ENCODE results near the gene ALKAL2.

The ALKAL2 gene

GRCh38 chr2:322326-322725 is 34.4 kb upstream of the ALKAL2 start:
- TF ChIP-seq TCF12 (IDR thresholded peaks at IDR 0.05; ENCODE audit: low read depth) (no peak), USF1 (IDR thresholded peaks at IDR 0.05) (no peak), CEBPB (IDR thresholded peaks at IDR 0.05) (no peak)

GRCh38 chr2:320561-320960 is 32.7 kb upstream of the ALKAL2 start:
- TF ChIP-seq EGR1 (IDR thresholded peaks at IDR 0.05) (no peak), TCF12 (IDR thresholded peaks at IDR 0.05; ENCODE audit: low read depth) (no peak), REST (IDR thresholded peaks at IDR 0.05; ENCODE audit: low read depth) (no peak), TEAD4 (IDR thresholded peaks at IDR 0.05) (no peak), EP300 (IDR thresholded peaks at IDR 0.05; ENCODE audit: borderline replicate concordance) (no peak), FOXM1 (IDR thresholded peaks at IDR 0.05; ENCODE audit: borderline replicate concordance, low read depth) (no peak), USF1 (IDR thresholded peaks at IDR 0.05) (no peak), CREB1 (IDR thresholded peaks at IDR 0.05; ENCODE audit: low read depth) (no peak), RAD21 (IDR thresholded peaks at IDR 0.05; ENCODE audit: low read depth) (no peak), NFIC (IDR thresholded peaks at IDR 0.05) (no peak)

- TF ChIP-seq TAF1 (IDR thresholded peaks at IDR 0.05; ENCODE audit: low read depth): no peak
Observed at GRCh38 chr2:319059-319600, 31.2 kb upstream of the ALKAL2 start.

- TF ChIP-seq CREB1 (IDR thresholded peaks at IDR 0.05; ENCODE audit: low read depth) (no peak), MAX (IDR thresholded peaks at IDR 0.05) (no peak), USF1 (IDR thresholded peaks at IDR 0.05) (no peak), YY1 (IDR thresholded peaks at IDR 0.05; ENCODE audit: low read depth) (no peak), RAD21 (IDR thresholded peaks at IDR 0.05; ENCODE audit: low read depth) (no peak), ZBTB7A (IDR thresholded peaks at IDR 0.05; ENCODE audit: low read depth) (no peak), NFIC (IDR thresholded peaks at IDR 0.05) (no peak)
Observed at GRCh38 chr2:317501-318424, 29.9 kb upstream of the ALKAL2 start.

- TF ChIP-seq RAD21 (IDR thresholded peaks at IDR 0.05; ENCODE audit: low read depth) (no peak), YY1 (IDR thresholded peaks at IDR 0.05; ENCODE audit: low read depth) (no peak), EGR1 (IDR thresholded peaks at IDR 0.05) (no peak), CREB1 (IDR thresholded peaks at IDR 0.05; ENCODE audit: low read depth) (no peak), EP300 (IDR thresholded peaks at IDR 0.05; ENCODE audit: borderline replicate concordance) (no peak), FOXM1 (IDR thresholded peaks at IDR 0.05; ENCODE audit: borderline replicate concordance, low read depth) (no peak), TEAD4 (IDR thresholded peaks at IDR 0.05) (no peak), MAX (IDR thresholded peaks at IDR 0.05) (no peak), USF1 (IDR thresholded peaks at IDR 0.05) (no peak), CEBPB (IDR thresholded peaks at IDR 0.05) (no peak), TCF12 (IDR thresholded peaks at IDR 0.05; ENCODE audit: low read depth) (no peak), TAF1 (IDR thresholded peaks at IDR 0.05; ENCODE audit: low read depth) (no peak), ZBTB7A (IDR thresholded peaks at IDR 0.05; ENCODE audit: low read depth) (no peak), NFIC (IDR thresholded peaks at IDR 0.05) (no peak), REST (IDR thresholded peaks at IDR 0.05; ENCODE audit: low read depth) (no peak)
Observed at GRCh38 chr2:316381-316780, 28.5 kb upstream of the ALKAL2 start.

All from Ishikawa (cell line).